Lower leg skin (tissue), 4 donors: ENCODE data around the gene CC2D2B. TPM values are rescaled to one million over a fixed set of nuclear protein-coding genes. Genes with fewer than 3 reads are reported as not detected.

Experiments used
- DNase-seq, 2 donors: peaks; one replicate each; pipeline ENCODE4 v3.0.0-alpha.2; 2019; ENCODE audit warnings: low spot score in 2 of 2
- H3K4me3 ChIP-seq: fragments of 200-600 bp; sonication (generic); 2 replicates; pipeline ENCODE4 v1.5.1; 2017; ENCODE audit warnings: mild to moderate bottlenecking, low read depth; ENCODE audit not compliant: poor library complexity, severe bottlenecking
- CTCF ChIP-seq, 3 donors: fragments of 450-650 bp; IDR thresholded peaks; one replicate each; pipeline ENCODE4 v1.5.1; 2016; ENCODE audit warnings: antibody characterized with exemption in 3 of 3, mild to moderate bottlenecking in 3 of 3, moderate library complexity in 2 of 3
- POLR2A ChIP-seq, 2 donors: fragments of 450-650 bp; IDR thresholded peaks; one replicate each; pipeline ENCODE4 v1.6.1; 2016 to 2017; ENCODE audit warnings: antibody characterized with exemption in 2 of 2, mild to moderate bottlenecking in 1 of 2, moderate library complexity in 1 of 2
- WGBS, 2 donors: methylation state at CpG; one replicate each; pipeline ENCODE4 v1.1.5; 2018; 5-methylcytosine and 5-hydroxymethylcytosine counted together
- intact Hi-C: fragments of 100-400 bp; cut with DNase I; formaldehyde crosslinking; loops from one replicate; pipeline ENCODE4 v1.15.0; 2023; ENCODE audit warnings: low total_unique reads
- total RNA-seq, 4 donors: library from RNA; depleted of rRNA; stranded (reverse); fragments of >200 nt; gene quantifications; one replicate each; pipeline ENCODE4 v1.1.0, GENCODE V29; 2016

Gene CC2D2B
- total RNA-seq, 4 donors from 2014 or later = 0.12 to 0.94 TPM; not detected in 2

- TF ChIP-seq CTCF (IDR thresholded peaks at IDR 0.05) (no peak), POLR2A (IDR thresholded peaks at IDR 0.05) (no peak)
- no peak for DNase-seq
- intact Hi-C loops = no loop called here
- WGBS, 2 donors = 88 to 89% methylated on average over 2 of the region's 2 CpGs
- no peak overlapping the region for H3K4me3 ChIP-seq
Observed at GRCh38 chr10:96049340-96049739, 141.6 kb downstream of the CC2D2B start.

- H3K4me3 ChIP-seq = no peak overlapping the region
- intact Hi-C loops = no loop called here
- TF ChIP-seq CTCF (IDR thresholded peaks at IDR 0.05) (no peak), POLR2A (IDR thresholded peaks at IDR 0.05) (no peak)
- no peak for DNase-seq
- 83 to 86% methylated on average over 2 of the region's 2 CpGs for WGBS, 2 donors
Observed at GRCh38 chr10:96053985-96054384, 146.2 kb downstream of the CC2D2B start.

GRCh38 chr10:96056787-96057186 is 149.0 kb downstream of the CC2D2B start:
- no peak overlapping the region for H3K4me3 ChIP-seq
- intact Hi-C loops = no loop called here
- no peak for DNase-seq
- 93 to 94% methylated on average over 7 of the region's 7 CpGs for WGBS, 2 donors
- no peak for TF ChIP-seq CTCF (IDR thresholded peaks at IDR 0.05)

- 82 to 92% methylated on average over 3 of the region's 3 CpGs for WGBS, 2 donors
- intact Hi-C loops = no loop called here
- DNase-seq = no peak
- no peak for TF ChIP-seq POLR2A (IDR thresholded peaks at IDR 0.05)
- TF ChIP-seq CTCF (IDR thresholded peaks at IDR 0.05) = no peak
- H3K4me3 ChIP-seq = no peak overlapping the region
Observed at GRCh38 chr10:96061232-96061631, 153.5 kb downstream of the CC2D2B start.

GRCh38 chr10:96072674-96073073 is 164.9 kb downstream of the CC2D2B start:
- no peak overlapping the region for H3K4me3 ChIP-seq
- 90 to 92% methylated on average over 2 of the region's 2 CpGs for WGBS, 2 donors
- no peak for DNase-seq
- intact Hi-C loops = no loop called here
- TF ChIP-seq POLR2A (IDR thresholded peaks at IDR 0.05) (no peak), CTCF (IDR thresholded peaks at IDR 0.05) (no peak)

- DNase-seq = no peak
- no peak for TF ChIP-seq POLR2A (IDR thresholded peaks at IDR 0.05)
- TF ChIP-seq CTCF (IDR thresholded peaks at IDR 0.05) = no peak
- H3K4me3 ChIP-seq = no peak overlapping the region
- WGBS, 2 donors = 63 to 71% methylated on average over 1 of the region's 1 CpG
- intact Hi-C loops = no loop called here
Observed at GRCh38 chr10:96073722-96074121, 165.9 kb downstream of the CC2D2B start.
